Tibial artery (tissue), 4 donors: ENCODE data around the gene THBS2.

Experiments
- DNase-seq, 2 donors: peaks; one replicate each; pipeline ENCODE4 v3.0.0-alpha.2; 2019
- H3K27ac ChIP-seq, 2 donors: fragments of 200-600 bp; sonication (generic) in 1 of 2; 1 replicate in 1 of 2; 2 replicates in 1 of 2; pipeline ENCODE4 v1.5.1; 2018 to 2019; ENCODE audit warnings: mild to moderate bottlenecking in 1 of 2
- H3K27me3 ChIP-seq, 2 donors: fragments of 200-600 bp; sonication (generic) in 1 of 2; one replicate each; pipeline versions ENCODE4 v1.5.1 to v1.6.0; 2016 to 2019
- H3K36me3 ChIP-seq, 3 donors: fragments of 200-600 bp; sonication (generic) in 2 of 3; one replicate each; pipeline ENCODE4 v1.5.1; 2016 to 2019; ENCODE audit warnings: mild to moderate bottlenecking in 2 of 3
- H3K4me1 ChIP-seq, 4 donors: fragments of 200-600 bp; sonication (generic) in 2 of 4; 1 replicate in 3 of 4; 2 replicates in 1 of 4; pipeline ENCODE4 v1.5.1; 2016 to 2019
- H3K4me3 ChIP-seq, 2 donors: fragments of 200-600 bp; sonication (generic) in 1 of 2; 1 replicate in 1 of 2; 2 replicates in 1 of 2; pipeline ENCODE4 v1.5.1; 2018 to 2019; ENCODE audit warnings: mild to moderate bottlenecking in 2 of 2
- H3K9me3 ChIP-seq, 3 donors: fragments of 200-600 bp; sonication (generic) in 1 of 3; one replicate each; pipeline ENCODE4 v1.5.1; 2016 to 2019
- CTCF ChIP-seq, 2 experiments: fragments of 200-600 bp in 1 of 2; fragments of 450-650 bp in 1 of 2; IDR thresholded peaks; one replicate each; pipeline ENCODE4 v1.5.1; 2017 to 2019; ENCODE audit warnings: antibody characterized with exemption in 2 of 2, mild to moderate bottlenecking in 1 of 2, moderate library complexity in 1 of 2
- intact Hi-C: fragments of 100-400 bp; cut with DNase I; formaldehyde crosslinking; loops from one replicate; pipeline ENCODE4 v1.15.0; 2023; ENCODE audit warnings: low total_unique reads

The THBS2 gene

GRCh38 chr6:169169941-169170582, 83.6 kb downstream of the THBS2 start:
- peaks cover 0 to 91% (median 51%) of the 10 kb centered on the region in 4 donors for H3K4me1 ChIP-seq
- no peaks in the 10 kb centered on the region for H3K9me3 ChIP-seq
- DNase-seq, result peak in 1 of 2 donors; percentile 66
- no peaks in the 10 kb centered on the region for H3K36me3 ChIP-seq
- peak overlapping the region; percentile 83 to 89 for H3K27ac ChIP-seq
- TF ChIP-seq CTCF (IDR thresholded peaks at IDR 0.05), result no peak
- H3K27me3 ChIP-seq, result no peaks in the 10 kb centered on the region
- H3K4me3 ChIP-seq, result no peak overlapping the region
- intact Hi-C loops, result loop anchor here (10.0 kb wide), 1 partner anchor 95 kb away; no protein-coding TSS in a partner anchor

GRCh38 chr6:169169375-169169774, 84.3 kb downstream of the THBS2 start:
- peak in 1 of 2 donors; percentile 65 for DNase-seq
- no peak for TF ChIP-seq CTCF (IDR thresholded peaks at IDR 0.05)
- Histone ChIP-seq H3K4me3 (no peak overlapping the region), H3K4me1 (peaks cover 0 to 97% (median 51%) of the 10 kb centered on the region in 4 donors), H3K36me3 (no peaks in the 10 kb centered on the region), H3K9me3 (no peaks in the 10 kb centered on the region), H3K27me3 (no peaks in the 10 kb centered on the region), H3K27ac (peak overlapping the region; percentile 83 to 89)
- intact Hi-C loops, result loop anchor here (10.0 kb wide), 1 partner anchor 95 kb away; no protein-coding TSS in a partner anchor

DNA sequence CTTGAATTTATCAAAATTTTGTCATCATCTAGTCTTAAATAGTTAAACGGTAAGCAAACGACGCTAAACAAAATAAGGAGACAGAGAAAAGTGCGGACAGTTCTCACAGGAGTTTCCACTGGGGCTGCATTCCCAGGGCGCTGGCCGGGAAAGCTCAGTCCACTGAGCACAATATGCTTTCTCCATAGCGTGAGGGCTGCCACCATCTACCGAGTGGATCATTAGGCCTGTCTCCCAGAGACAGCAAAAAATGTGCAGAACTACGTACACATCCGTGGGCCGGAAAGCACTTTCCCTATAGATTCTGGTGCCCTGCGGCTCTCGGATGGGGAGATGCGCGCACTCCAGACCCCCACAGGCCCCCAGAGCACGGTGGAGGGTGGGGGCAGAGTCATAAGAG, 84.9 kb downstream of the THBS2 start:
- intact Hi-C loops, result loop anchor here (10.0 kb wide), 1 partner anchor 94 kb away; no protein-coding TSS in a partner anchor
- no peaks in the 10 kb centered on the region for H3K9me3 ChIP-seq
- no peak for TF ChIP-seq CTCF (IDR thresholded peaks at IDR 0.05)
- peak in 1 of 2 donors; percentile 64 for DNase-seq
- H3K36me3 ChIP-seq, result no peaks in the 10 kb centered on the region
- no peak overlapping the region for H3K4me3 ChIP-seq
- peaks cover 0 to 99% (median 52%) of the 10 kb centered on the region in 4 donors for H3K4me1 ChIP-seq
- H3K27me3 ChIP-seq, result no peaks in the 10 kb centered on the region
- H3K27ac ChIP-seq, result peak overlapping the region; percentile 83 to 89

- no peaks in the 10 kb centered on the region for H3K36me3 ChIP-seq
- peak overlapping the region; percentile 83 to 89 for H3K27ac ChIP-seq
- H3K9me3 ChIP-seq, result no peaks in the 10 kb centered on the region
- DNase-seq, result no peak
- H3K4me3 ChIP-seq, result peak overlapping the region; percentile 3 to 30
- H3K27me3 ChIP-seq, result no peaks in the 10 kb centered on the region
- intact Hi-C loops, result loop anchor here (10.0 kb wide), 1 partner anchor 93 kb away; no protein-coding TSS in a partner anchor
- no peak for TF ChIP-seq CTCF (IDR thresholded peaks at IDR 0.05)
- H3K4me1 ChIP-seq, result peaks cover 0 to 99% (median 53%) of the 10 kb centered on the region in 4 donors
Observed at GRCh38 chr6:169168302-169168630, 85.4 kb downstream of the THBS2 start.

- H3K36me3 ChIP-seq, result no peaks in the 10 kb centered on the region
- TF ChIP-seq CTCF (IDR thresholded peaks at IDR 0.05), result no peak
- peak; percentile 76 to 91 for DNase-seq
- no peaks in the 10 kb centered on the region for H3K9me3 ChIP-seq
- no peaks in the 10 kb centered on the region for H3K27me3 ChIP-seq
- intact Hi-C loops, result loop anchor here (10.0 kb wide), 1 partner anchor 93 kb away; no protein-coding TSS in a partner anchor
- peak overlapping the region; percentile 3 to 30 for H3K4me3 ChIP-seq
- H3K27ac ChIP-seq, result peak overlapping the region; percentile 83 to 89
- H3K4me1 ChIP-seq, result peaks cover 0 to 99% (median 52%) of the 10 kb centered on the region in 4 donors
Observed at GRCh38 chr6:169167581-169168301, 85.9 kb downstream of the THBS2 start.
